Osteocyte (in vitro differentiated cells): ENCODE data around the gene MYH9. TPM values are rescaled to one million over a fixed set of nuclear protein-coding genes. Genes with fewer than 3 reads are reported as not detected.

ENCODE experiments used
- DNase-seq: peaks from one replicate; pipeline ENCODE4 v3.0.0; 2021; ENCODE audit warnings: mixed read lengths; ENCODE audit not compliant: unreplicated experiment; ENCODE audit errors: extremely low spot score
- H3K27ac Mint-ChIP-seq: one replicate; pipeline ENCODE4 v1.8.0; 2021; ENCODE audit warnings: mild to moderate bottlenecking, mixed read lengths; ENCODE audit not compliant: unreplicated experiment
- H3K27me3 Mint-ChIP-seq: one replicate; pipeline ENCODE4 v1.8.0; 2021; ENCODE audit warnings: mixed read lengths; ENCODE audit not compliant: unreplicated experiment
- H3K36me3 Mint-ChIP-seq: one replicate; pipeline ENCODE4 v1.8.0; 2021; ENCODE audit warnings: mixed read lengths; ENCODE audit not compliant: unreplicated experiment
- H3K4me1 Mint-ChIP-seq: one replicate; pipeline ENCODE4 v1.8.0; 2021; ENCODE audit warnings: mixed read lengths; ENCODE audit not compliant: unreplicated experiment
- H3K4me3 Mint-ChIP-seq: one replicate; pipeline ENCODE4 v1.8.0; 2021; ENCODE audit warnings: mild to moderate bottlenecking, moderate library complexity, mixed read lengths; ENCODE audit not compliant: unreplicated experiment
- H3K9me3 Mint-ChIP-seq: one replicate; pipeline ENCODE4 v1.8.0; 2021; ENCODE audit warnings: mixed read lengths; ENCODE audit not compliant: unreplicated experiment
- total RNA-seq: library from RNA; stranded (reverse); gene quantifications from 2 replicates; pipeline ENCODE4 v1.2.1, GENCODE V29; 2021
- TF ChIP-seq, protein P1 (sequence below): fragments of 200-600 bp; sonication (generic); IDR thresholded peaks from 2 replicates; pipeline ENCODE4 v1.5.0; 2021; ENCODE audit warnings: antibody characterized with exemption, mild to moderate bottlenecking, moderate library complexity

MYH9 gene
- total RNA-seq, 1 donor from 2014 or later: 938 TPM

GRCh38 chr22:36237462-36238372, 150.1 kb downstream of the MYH9 start:
- Mint-ChIP-seq H3K4me1 (peaks cover 63% of the 10 kb centered on the region), H3K4me3 (peak overlapping the region; percentile 92), H3K9me3 (peaks cover 9% of the 10 kb centered on the region), H3K27ac (peak overlapping the region; percentile 99), H3K36me3 (peaks cover 32% of the 10 kb centered on the region), H3K27me3 (peaks cover 5% of the 10 kb centered on the region)
- no peak for DNase-seq
- TF ChIP-seq, protein P1, sequence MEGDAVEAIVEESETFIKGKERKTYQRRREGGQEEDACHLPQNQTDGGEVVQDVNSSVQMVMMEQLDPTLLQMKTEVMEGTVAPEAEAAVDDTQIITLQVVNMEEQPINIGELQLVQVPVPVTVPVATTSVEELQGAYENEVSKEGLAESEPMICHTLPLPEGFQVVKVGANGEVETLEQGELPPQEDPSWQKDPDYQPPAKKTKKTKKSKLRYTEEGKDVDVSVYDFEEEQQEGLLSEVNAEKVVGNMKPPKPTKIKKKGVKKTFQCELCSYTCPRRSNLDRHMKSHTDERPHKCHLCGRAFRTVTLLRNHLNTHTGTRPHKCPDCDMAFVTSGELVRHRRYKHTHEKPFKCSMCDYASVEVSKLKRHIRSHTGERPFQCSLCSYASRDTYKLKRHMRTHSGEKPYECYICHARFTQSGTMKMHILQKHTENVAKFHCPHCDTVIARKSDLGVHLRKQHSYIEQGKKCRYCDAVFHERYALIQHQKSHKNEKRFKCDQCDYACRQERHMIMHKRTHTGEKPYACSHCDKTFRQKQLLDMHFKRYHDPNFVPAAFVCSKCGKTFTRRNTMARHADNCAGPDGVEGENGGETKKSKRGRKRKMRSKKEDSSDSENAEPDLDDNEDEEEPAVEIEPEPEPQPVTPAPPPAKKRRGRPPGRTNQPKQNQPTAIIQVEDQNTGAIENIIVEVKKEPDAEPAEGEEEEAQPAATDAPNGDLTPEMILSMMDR: no peak

DNA sequence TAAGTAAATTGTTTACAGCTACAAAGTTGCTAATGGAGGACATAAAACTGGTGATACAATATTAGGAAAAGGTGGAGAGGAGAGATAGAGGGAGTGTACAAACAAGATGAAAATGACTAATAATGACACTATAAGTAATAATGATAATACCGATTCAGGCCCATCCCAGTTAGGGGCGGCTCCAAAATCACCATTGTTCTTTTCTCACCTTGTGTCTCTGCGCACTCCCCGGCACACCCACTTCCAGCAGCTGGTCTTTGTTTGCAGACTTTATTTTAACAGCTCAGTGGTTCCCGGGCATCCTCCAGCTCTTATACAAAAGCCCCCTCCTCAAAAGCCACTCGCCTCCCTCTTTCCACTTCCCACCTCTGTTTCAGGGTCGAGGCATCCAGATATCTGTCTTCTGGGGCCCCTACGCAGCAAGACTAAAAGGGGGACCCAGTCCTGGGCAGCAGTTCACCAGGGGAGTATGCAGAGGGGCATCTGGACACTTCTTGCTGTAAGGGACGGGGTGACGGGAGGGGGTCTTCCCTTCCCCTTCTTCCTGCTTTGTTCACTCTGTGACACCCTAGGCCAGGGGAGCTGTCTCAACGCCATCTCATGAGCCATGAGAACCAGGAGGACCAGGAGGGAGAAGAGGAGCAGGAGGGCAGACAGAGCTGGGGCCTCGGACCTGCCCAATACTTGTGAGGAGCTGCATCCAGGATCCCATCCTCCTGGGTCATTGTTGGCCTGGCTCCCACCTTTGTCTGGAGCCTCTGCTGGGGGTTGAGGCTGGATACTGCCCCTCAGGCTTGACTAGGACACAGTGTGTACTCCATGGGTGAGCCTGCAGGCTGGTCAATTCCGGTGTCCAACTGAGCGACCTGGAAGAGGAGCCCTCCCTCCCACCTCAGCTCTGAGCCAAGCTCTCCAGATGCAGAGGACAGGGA, 151.1 kb downstream of the MYH9 start:
- H3K27me3 Mint-ChIP-seq: no peaks in the 10 kb centered on the region
- peak overlapping the region; percentile 92 for H3K4me3 Mint-ChIP-seq
- H3K27ac Mint-ChIP-seq: peak overlapping the region; percentile 34
- peaks cover 7% of the 10 kb centered on the region for H3K9me3 Mint-ChIP-seq
- H3K4me1 Mint-ChIP-seq: peaks cover 64% of the 10 kb centered on the region
- TF ChIP-seq, protein P1: no peak
- no peak for DNase-seq
- peaks cover 41% of the 10 kb centered on the region for H3K36me3 Mint-ChIP-seq

DNA sequence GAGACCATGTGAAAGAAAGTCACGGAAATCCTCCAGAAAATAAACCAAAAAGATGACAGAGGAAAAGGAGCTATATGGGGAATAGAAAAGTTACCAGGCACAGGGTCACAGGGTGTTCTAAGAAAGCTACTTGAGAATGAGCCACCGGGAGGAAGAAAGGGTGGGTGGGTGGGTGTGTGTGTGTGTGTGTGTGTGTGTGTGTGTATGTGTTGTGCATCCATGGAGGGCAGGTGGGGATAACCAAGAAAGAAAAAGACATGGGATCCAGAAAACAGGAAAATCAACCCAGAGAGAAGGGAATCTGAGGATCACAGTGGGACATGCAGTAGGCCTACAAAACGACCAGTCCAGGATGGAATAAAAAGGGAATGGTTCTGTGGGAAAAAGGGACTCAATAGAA, 152.2 kb downstream of the MYH9 start:
- H3K36me3 Mint-ChIP-seq: peaks cover 52% of the 10 kb centered on the region
- DNase-seq: no peak
- no peaks in the 10 kb centered on the region for H3K27me3 Mint-ChIP-seq
- H3K4me3 Mint-ChIP-seq: peak overlapping the region; percentile 43
- peaks cover 7% of the 10 kb centered on the region for H3K9me3 Mint-ChIP-seq
- H3K4me1 Mint-ChIP-seq: peaks cover 64% of the 10 kb centered on the region
- TF ChIP-seq, protein P1: no peak
- peak overlapping the region; percentile 56 for H3K27ac Mint-ChIP-seq

DNA sequence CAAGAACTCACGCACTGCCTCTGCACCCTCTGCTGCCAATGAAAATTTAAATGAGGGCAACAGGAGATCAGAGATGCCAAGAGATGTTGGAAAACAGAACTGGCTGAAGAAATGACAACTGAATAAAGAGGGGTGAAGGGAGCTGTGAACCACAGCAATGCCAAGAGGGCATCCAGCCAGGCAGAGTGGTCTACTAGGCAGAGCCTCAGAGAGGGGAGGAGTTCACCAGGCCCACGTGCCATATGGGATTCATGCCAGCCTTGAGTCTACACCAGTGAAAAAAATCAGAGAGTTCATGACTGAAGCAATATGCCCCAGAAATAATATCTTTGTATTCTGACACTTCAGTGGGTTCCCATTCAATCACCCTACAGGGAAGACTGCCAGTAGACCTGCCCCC, 152.8 kb downstream of the MYH9 start:
- Mint-ChIP-seq H3K9me3 (peaks cover 7% of the 10 kb centered on the region), H3K27me3 (no peaks in the 10 kb centered on the region), H3K36me3 (peaks cover 56% of the 10 kb centered on the region), H3K27ac (peak overlapping the region; percentile 56), H3K4me1 (peaks cover 63% of the 10 kb centered on the region), H3K4me3 (peak overlapping the region; percentile 14)
- TF ChIP-seq, protein P1: no peak
- no peak for DNase-seq
